Hematopoietic multipotent progenitor cell treated with erythropoietin and hydrocortisone succinate and interleukin-3 and kit ligand, for 15 days (in vitro differentiated cells): ENCODE data around the gene PAIP1.
A peak's percentile ranks its signal among the peaks of the same experiment; 100 is the strongest.
"Not testable (repeated sequence)": the region's sequence is repeated elsewhere in the genome, so short reads cannot be mapped to it uniquely, and the experiment has no call there.

Experiments used
- DNase-seq: peaks from one replicate; pipeline ENCODE4 v3.0.0-alpha.2; 2015; ENCODE audit warnings: low spot score

Gene PAIP1

DNA sequence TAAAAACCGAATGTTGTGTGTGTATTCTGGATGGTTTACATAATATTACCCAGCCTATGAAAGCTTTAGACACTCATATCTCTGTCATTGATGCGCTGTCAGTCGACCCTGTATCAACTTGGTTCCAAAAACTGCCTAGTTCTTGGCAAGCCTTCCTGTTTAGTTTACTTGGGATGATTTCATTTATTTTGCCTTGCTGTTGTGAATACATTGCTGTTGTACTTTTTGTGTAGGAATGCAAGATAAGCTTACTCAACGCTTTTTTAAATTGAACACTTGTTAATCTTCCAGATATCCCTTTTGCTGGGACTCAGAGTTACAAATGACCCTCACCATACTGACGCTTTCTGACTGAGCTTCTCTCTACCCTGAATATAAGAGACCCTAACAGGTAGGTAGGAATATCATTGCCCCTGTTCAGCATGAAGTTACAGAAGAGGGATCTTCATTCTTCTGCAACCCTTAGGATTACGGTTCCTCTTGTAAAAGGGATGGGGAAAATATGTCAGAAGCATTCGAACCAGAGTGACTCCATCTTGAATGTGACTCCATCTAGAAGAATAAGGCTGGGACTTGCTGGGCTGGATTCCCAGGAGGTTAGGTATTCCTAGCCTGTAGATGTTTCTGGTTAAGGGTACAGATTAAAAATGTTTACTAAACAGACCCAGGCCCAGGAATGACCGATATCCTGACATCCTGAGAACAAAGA, 13.7 kb upstream of the PAIP1 start:
- no peak for DNase-seq

DNA sequence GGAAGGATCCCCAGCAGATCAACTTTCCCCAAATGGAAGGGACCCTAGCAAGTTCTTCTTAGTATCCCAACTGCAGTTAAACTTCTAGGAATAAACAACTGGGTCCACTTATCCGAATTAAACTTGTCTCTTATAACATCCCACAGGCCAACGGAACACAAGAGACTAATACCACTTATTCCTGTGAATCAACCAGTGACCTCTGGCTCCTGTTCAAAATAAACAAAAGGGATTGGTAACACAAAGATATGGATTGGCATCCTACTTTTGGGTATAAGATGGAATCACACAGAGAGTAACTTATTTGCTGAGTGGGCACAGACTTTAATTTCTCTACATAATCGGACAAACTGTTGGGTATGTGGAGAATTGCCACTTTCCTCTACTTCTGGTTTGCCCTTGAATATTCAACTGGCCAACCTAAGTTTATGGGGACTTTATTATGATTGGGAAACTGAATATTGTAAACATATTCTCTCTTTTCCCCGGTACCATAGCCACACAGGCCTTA, 12.4 kb upstream of the PAIP1 start:
- DNase-seq, result no peak

DNA sequence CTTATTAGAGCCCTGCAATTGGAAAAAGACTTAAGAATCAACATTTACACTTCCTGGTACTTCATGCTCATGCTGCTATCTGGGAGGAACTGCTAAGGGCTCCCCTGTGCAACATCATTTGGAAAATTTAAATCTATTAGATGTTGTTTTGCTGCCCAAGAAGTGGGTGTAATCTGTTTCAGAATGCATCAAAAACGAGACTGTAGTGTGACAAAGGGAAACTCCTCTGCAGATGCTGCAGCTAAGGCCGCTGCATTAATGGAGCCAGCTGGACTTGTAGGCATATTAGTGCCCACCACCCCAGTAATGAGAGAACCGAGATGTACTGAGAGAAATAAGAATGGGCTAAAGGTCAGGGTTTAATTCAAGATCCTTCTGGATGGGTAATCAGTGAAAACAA, 11.1 kb upstream of the PAIP1 start:
- DNase-seq, result no peak

DNA sequence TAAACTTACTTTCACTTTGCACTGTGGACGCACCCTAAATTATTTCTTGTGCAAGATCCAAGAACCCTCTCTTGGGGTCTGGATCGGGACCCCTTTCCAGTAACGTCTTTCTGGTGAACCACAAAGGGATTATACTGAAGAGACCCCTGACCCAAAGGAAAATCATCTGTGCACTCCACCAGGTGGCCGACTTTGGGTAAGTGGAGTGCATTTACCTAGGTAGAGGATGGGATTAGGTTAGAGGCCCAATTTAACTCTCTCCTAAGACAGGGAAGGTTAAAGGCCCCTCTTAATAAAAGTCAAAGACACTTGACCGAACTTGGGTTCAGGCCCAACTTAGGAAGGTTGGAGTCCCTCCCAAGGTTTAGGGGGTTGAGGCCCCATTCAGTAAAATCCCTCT, 8.2 kb upstream of the PAIP1 start:
- no peak for DNase-seq

DNA sequence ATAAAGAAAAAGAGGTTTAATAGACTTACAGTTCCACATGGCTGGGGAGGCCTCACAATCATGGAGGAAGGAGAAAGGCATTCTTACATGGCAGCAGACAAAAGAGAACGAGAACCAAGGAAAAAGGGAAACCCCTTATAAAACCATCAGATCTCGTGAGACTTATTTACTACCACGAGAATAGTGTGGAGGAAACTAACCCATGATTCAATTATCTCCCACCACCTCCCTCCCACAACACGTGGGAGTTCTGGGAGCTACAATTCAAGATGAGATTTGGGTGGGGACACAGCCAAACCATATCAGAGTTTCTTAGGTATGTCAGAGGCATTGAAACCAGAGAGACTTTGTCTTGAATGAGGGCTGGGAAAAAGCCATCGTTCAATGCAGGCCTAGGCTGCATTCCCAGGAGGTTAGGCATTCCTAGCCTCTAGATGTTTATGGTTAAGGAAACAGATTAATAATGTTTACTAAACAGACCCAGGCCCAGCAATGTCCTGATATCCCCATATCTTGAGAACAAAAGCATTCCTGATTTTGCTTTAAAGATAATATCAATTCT, 7.5 kb upstream of the PAIP1 start:
- no peak for DNase-seq

DNA sequence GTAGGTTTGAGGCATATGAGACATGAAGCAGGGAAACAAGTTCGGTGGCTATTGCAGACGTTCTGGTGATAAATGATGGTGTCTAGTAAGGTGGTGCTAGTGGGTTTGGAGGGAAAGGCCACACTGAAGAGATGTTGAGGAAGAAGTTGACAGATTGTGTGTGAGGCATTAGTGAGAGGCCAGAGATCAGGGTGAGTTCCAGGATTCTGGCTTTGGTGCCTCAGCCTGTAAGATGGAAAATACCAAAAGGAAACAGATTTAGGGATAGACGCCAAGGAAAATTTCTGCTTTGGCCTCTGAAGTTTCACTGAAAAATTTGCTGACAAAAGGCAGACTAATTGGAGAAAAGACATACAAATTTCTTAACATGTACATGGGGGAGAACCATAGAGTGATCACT, 6.4 kb upstream of the PAIP1 start:
- DNase-seq, result no peak

DNA sequence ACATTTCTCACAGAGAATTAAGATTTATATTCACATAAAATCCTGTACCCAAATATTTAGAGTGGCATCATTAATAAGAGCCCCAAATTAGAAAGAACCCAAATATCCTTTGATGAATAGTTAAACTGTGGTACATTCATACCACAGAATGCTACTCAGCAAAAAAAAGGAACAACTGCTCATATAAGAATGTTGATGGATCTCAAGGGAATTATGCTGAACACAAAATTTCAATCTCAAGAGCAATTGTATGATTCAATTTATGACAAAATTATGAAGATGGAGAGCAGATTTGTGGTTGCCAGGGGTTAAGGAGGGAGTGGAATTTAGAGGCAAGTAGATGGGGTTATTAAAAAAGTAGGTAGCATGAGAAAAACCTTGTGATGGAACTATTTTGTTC, 4.5 kb upstream of the PAIP1 start:
- DNase-seq, result no peak

DNA sequence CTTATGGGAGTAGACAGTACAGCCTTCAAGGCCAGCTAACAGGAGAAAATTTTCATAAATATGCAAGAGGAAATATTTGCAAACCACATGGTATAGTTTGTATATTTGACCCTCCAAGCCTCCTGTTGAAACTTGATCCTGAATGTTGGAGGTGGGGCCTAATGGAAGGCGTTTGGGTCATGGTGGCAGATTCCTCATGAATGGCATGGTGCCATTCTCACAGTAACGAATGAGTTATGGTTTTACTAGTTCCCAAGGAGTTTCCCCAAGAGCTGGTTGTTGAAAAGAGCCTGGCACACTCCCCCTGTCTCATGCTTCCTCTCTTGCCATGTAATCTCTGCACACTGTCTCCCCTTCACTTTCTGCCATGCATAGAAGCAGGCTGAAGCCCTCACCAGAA, 3.3 kb upstream of the PAIP1 start:
- no peak for DNase-seq

DNA sequence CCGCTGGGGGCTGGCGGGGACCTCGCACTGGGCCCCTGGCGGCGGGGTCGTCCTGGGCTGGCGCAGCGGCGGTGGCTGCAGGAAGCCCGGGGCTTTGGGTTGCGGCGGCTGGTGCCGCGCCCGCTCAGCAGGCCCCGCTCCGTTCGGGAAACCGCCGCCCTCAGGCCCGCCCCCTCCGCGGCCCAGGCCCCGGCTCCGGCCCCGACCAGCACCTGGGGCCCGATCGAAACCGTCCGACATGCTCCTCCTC, 345 bp downstream of the PAIP1 start:
- DNase-seq, result not testable (repeated sequence)

DNA sequence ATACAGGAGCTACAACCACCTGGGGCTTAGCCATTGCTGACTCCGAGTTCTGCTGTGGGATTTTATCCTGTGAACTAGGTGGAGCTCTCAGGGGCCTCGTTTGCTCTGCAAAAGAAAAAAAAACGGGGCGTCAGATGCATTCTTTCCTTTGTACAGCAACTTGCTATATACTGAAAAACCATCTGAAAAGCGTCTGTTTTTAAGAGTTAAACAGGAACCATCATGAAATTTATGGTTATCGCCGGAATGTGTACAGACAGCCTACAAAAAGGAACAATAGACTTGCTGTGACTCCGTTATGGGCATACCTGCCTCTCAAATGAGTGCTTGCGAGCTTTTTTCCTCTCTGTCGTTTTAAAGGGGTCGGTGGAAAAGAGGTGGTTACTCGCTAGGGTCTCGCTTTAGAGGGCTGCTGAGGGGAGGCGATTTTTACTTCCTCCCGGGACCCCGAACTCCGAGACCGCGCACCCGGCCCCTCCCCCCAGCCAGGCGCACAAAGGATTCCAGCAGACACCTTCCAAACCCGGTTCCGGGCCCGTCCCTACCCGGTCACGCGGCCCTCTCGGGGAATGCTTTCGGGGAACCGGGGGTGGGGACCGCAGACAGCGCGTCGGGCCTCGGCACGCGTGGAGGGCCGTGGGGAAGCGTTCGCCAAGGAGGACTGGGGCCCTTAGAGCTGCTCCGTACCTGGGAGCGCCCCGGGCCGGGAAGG, 826 bp downstream of the PAIP1 start:
- peak; percentile 39 for DNase-seq

DNA sequence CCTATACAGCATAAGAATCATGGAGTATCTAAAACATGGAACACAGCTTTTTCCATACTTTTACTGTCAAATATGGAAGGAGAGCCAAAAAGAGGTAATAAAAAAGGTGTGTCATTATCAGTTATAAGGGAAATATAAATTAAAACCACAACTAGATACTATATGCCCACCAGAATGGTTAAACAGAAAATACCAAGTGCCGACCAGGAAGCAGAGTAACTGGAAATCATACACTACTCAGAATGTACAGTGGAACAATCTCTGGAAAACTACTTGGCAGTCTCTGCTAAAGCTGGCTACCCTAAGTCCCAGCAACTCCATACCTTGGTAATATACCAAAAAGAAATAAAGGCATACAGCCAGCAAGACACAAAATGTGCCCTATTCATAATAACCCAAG, 2.4 kb downstream of the PAIP1 start:
- no peak for DNase-seq

DNA sequence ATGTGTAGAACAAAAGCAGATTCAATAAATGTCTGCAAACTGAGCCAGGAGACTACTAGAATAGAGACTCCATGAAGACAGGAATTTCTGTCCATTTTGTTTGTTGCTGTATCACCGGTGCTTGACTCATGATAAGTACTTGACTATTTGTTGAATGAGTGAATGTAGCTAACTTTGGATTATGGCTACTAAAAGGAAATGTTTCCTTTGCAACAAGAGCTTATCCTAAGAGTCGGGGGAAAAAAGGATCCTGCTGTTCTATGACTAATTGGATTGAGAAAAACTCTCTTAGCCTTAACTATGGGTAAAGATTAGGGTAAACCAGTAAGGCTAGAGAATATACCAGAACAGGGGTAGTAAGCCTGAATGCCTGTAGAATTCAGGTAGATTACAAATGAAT, 3.5 kb downstream of the PAIP1 start:
- no peak for DNase-seq

DNA sequence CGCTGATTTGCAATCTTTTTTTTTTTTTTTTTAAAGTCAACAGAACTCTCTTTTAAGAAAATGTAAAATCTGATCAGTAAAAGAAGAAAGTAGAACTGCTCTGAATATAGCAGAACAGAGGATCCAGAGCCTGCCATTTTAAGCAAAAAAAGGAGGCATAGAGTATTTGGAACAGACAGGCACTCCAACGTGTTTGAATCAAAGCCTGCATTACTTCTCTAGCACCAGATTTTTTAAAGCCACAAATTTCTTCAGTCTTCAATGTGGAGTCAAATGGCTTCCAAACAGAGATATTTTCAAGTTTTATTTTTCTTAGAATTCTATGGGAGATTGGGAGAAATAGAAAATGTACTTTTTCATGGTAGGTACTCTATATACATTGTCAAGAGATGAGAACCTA, 5.1 kb downstream of the PAIP1 start:
- no peak for DNase-seq

DNA sequence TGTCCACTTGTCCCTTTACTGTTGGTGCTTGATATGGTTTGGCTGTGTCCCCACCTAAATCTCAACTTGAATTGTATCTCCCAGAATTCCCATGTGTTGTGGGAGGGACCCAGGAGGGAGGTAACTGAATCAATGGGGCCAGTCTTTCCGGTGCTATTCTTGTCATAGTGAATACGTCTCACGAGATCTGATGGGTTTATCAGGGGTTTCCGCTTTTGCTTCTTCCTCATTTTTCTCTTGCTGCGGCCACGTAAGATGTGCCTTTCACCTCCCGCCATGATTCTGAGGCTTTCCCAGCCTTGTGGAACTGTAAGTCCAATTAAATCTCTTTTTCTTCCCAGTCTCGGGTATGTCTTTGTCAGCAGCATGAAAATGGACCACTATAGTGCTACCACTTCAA, 7.6 kb downstream of the PAIP1 start:
- DNase-seq, result not testable (repeated sequence)

DNA sequence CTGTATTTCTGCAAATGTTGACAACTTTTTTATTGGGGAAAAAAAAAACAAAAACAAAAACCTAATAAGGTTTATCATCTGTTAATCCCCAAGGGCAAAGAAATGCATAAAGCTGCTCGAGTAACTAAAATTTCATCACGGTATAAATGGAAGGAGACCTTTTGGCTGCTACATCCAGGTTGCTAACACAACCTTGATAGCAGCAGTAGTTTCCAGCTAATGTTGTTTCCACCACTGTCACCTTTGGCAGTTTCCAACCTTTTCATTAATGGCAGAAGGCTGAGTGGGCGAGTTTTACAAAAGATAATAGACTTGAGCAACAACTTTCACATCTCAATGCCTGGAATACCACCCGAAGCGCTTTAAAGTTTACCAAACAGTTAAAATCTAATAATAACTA, 8.5 kb downstream of the PAIP1 start:
- no peak for DNase-seq

DNA sequence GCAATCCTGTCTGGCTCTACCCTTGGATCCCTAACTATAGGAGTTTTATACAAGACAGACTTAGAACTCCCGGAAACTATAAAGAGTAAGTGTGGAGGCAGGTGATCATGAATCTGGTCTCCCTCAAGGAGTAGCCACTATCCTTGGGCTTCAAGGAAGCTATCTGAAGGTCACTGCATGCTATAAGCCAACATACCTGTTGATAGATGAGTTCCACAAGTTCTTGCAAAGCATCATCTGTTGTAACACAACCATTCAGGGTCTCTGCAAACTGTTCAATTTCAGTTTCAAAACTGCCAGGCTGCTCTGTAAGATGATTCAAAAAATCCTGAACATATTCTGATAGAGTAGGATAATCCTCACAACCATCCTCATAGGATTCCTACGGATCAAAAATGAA, 9.3 kb downstream of the PAIP1 start:
- DNase-seq, result no peak

DNA sequence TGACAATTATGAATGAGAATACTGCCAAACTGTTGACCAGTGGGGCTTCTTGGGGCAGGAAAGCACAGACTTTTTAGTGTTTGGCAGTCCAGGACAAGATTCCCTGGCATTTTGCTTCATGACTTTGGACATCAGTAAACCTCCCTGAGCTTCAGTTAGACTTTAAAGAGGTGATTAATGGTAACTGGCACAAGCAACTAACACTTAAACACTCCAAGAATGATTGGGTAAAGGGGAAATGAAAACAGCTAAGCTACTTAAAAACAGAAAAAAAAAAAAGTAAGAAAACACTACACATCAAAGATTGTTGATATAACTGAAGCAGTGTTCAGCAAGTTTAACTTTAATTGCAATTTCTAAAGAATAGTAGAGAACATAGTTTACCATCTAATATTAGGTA, 13.4 kb downstream of the PAIP1 start:
- DNase-seq, result no peak

DNA sequence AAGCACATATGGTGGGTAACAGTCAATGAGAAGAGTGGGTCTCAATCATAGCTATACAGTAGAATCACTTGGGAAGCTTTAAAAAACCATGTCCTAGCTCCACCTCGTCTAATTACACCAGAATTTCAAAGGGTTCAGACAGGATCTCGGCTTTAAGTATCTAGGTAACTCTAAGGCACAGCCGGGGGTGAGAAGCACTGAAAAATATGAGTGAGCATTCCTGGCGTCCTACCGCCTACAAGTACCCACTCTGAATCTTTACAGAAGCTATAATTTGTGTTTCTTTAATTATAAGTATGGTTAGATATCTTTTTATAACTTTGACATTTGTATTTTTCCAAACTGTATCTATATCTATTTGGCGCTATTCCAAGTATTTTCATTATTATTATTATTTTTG, 16.1 kb downstream of the PAIP1 start:
- DNase-seq, result no peak

DNA sequence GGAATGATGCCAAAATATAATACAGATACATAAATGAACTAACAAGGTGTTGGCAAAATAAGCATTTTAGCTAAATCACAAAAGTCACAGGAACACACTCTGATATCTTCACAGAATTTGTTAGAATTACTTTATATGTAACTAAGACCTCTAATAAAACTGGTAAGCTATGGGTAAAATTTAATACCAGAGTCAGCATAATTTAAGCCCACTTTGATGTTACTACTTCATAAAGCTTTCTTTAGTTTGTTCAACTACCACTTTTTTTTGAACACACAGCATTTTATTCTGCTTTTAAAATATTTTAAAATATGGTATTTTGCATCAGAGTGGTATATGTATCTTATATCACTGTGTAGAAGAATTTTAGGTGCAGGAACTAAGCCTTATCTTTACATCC, 19.9 kb downstream of the PAIP1 start:
- no peak for DNase-seq

DNA sequence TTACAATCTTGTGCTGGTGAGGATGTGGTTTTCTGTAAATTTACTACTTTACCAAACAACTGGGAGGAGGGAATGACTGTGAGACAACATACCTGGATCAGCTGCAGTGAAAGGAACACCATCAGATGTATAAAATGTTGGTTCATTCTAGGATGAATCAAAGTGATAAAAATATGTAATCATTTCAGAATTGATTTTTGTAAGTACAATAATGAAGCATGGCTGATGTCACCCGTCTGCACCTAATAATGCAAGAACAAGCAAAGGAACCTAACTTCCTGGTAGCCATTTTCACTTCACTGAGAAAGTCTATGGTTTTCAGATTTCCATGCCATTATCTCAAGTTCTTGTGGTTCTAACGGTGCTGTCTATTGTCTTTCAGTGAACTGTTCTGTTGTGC, 23.2 kb downstream of the PAIP1 start:
- no peak for DNase-seq

DNA sequence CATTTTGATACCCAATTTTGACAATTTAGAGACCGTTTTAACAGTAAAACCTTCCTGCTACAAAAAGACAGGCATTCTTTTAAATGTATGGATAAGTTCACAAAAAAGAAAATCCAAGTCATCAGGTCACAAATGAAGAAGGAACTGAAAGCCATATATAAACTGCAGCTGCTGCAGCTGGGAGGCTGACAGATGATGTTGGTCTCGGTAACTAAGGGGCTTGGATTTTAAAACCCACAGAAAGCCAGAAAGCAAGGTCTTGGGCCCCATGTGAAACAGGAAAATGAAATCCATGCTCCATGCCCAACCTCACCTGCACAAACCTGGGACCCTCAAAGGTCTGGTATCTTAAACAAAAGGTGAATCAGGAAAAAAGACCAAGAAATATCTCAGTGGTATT, 26.2 kb downstream of the PAIP1 start:
- no peak for DNase-seq

DNA sequence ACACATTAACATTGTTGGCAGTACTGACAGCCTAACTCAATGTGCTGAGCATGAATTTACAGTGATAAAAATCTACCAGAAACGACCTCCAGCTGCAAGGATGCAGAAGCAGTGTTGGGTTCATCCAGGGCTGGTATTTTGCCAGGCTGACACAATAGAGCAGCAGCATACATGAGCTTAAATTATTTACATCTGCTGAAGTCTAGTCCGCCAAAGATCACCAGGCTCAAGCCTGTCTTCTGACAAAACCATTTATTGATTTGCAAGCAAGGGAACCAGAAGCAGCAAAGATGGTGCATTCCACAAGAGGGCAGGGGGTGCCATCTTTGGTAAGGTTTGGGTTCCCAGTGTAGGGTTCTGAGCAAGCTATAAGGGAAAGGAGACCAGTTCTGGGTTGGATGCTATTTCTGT, 33.2 kb downstream of the PAIP1 start:
- DNase-seq, result no peak

DNA sequence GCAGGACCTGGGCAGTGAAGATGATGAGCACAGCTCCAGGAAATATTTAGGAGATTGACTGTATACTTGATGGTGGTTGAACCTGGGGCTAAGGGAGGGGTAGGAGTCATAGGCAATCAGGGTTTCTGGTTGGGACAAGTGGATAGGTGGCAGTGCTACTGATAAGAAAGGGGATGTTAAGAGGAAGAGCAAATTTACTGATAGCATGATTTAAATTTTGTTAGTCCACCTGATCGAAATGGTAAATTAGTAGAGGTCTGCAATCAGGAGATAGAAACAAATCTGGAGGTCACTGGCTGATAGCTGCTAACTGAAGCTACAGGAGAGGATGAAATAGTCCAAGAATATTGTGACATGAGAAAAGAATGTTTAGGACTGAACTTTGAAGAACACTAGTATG, 36.3 kb downstream of the PAIP1 start:
- DNase-seq, result no peak

DNA sequence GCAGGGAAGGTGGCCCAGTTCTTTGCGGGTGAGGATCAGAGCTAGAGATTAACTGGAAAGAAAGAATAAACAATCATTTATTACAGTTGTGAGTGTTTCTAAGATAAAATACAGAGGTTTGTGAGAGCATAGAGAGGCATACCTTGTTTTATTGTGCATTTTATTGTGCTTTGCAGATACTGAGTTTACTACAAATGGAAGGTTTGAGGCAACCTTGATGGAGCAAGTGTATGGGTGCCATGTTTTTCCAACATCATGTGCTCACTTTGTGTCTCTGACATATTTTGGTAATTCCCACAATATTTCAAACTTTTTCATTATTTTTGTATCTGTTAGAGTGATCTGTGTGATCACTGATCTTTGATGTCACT, 41.2 kb downstream of the PAIP1 start:
- DNase-seq, result no peak
